Forelimb muscle (tissue), 1 donor: Measurements from ENCODE around the gene LZTS3. TPM values are rescaled to one million over a fixed set of nuclear protein-coding genes. Genes with fewer than 3 reads are reported as not detected.
"Not testable (repeated sequence)": the region's sequence is repeated elsewhere in the genome, so short reads cannot be mapped to it uniquely, and the experiment has no call there.

ENCODE experiments used
- DNase-seq: peaks from one replicate; pipeline ENCODE4 v3.0.0-alpha.2; 2013; ENCODE audit warnings: low read depth
- polyA plus RNA-seq: library from polyadenylated mRNA; unstranded; fragments of 120-200 nt; gene quantifications from one replicate; pipeline ENCODE4 v1.2.1, GENCODE V29; 2013; ENCODE audit not compliant: insufficient read length

LZTS3 gene
- polyA plus RNA-seq, 1 donor: 3.5 TPM

- no peak for DNase-seq
These were observed 5.6 kb downstream of the LZTS3 start for GRCh38 chr20:3167738-3168078.

- DNase-seq: no peak
These were observed 6.4 kb downstream of the LZTS3 start for GRCh38 chr20:3166913-3167342.

- DNase-seq: no peak
These were observed 6.9 kb downstream of the LZTS3 start for GRCh38 chr20:3166338-3166912.

- no peak for DNase-seq
These were observed 7.6 kb downstream of the LZTS3 start for GRCh38 chr20:3165473-3166337.

- DNase-seq: no peak
These were observed 8.5 kb downstream of the LZTS3 start for GRCh38 chr20:3164763-3165410.

GRCh38 chr20:3164043-3164762 is 9.1 kb downstream of the LZTS3 start:
- DNase-seq: no peak

GRCh38 chr20:3163099-3164042 is 10.0 kb downstream of the LZTS3 start:
- DNase-seq: no peak

GRCh38 chr20:3162080-3162611 is 11.2 kb downstream of the LZTS3 start:
- no peak for DNase-seq

GRCh38 chr20:3161316-3162079 is 11.9 kb downstream of the LZTS3 start:
- DNase-seq: no peak

- no peak for DNase-seq
These were observed 12.9 kb downstream of the LZTS3 start for GRCh38 chr20:3160418-3160817.

GRCh38 chr20:3158968-3159431 is 14.3 kb downstream of the LZTS3 start:
- DNase-seq: no peak

- DNase-seq: no peak
These were observed 15.5 kb downstream of the LZTS3 start for GRCh38 chr20:3157817-3158216.

- DNase-seq: no peak
These were observed 16.3 kb downstream of the LZTS3 start for GRCh38 chr20:3156811-3157619.

GRCh38 chr20:3152057-3152644 is 21.2 kb downstream of the LZTS3 start:
- not testable (repeated sequence) for DNase-seq

- no peak for DNase-seq
These were observed 22.4 kb downstream of the LZTS3 start for GRCh38 chr20:3150908-3151307.

- DNase-seq: no peak
These were observed 26.5 kb downstream of the LZTS3 start for GRCh38 chr20:3146732-3147341.

GRCh38 chr20:3141757-3142156 is 31.6 kb downstream of the LZTS3 start:
- no peak for DNase-seq

GRCh38 chr20:3137492-3137891 is 35.9 kb downstream of the LZTS3 start:
- no peak for DNase-seq
